Umbilical cord (tissue), 2 donors: ENCODE results near the gene SHFL. TPM values are rescaled to one million over a fixed set of nuclear protein-coding genes. Genes with fewer than 3 reads are reported as not detected.

Experiments used
- DNase-seq: peaks from one replicate; pipeline ENCODE4 v3.0.0-alpha.2; 2015; ENCODE audit warnings: low spot score
- total RNA-seq: library from RNA; depleted of rRNA; stranded (reverse); fragments of >200 nt; gene quantifications from one replicate; pipeline ENCODE4 v1.2.3, GENCODE V29; 2014; ENCODE audit warnings: low replicate concordance; ENCODE audit not compliant: insufficient read depth

The SHFL gene
- total RNA-seq, 1 donor from 2014 or later, result 16.9 TPM

GRCh38 chr19:10132905-10133304 is 46.8 kb downstream of the SHFL start:
- DNase-seq, result no peak

- DNase-seq, result no peak
Measured at GRCh38 chr19:10133596-10133995, 47.5 kb downstream of the SHFL start.

GRCh38 chr19:10134040-10134439 is 47.9 kb downstream of the SHFL start:
- DNase-seq, result no peak

GRCh38 chr19:10135551-10136334 is 49.6 kb downstream of the SHFL start:
- DNase-seq, result no peak

GRCh38 chr19:10136936-10137335 is 50.8 kb downstream of the SHFL start:
- no peak for DNase-seq

- no peak for DNase-seq
Measured at GRCh38 chr19:10137751-10138682, 51.9 kb downstream of the SHFL start.

- DNase-seq, result no peak
Measured at GRCh38 chr19:10138879-10139795, 53.0 kb downstream of the SHFL start.

- DNase-seq, result no peak
Measured at GRCh38 chr19:10139952-10140351, 53.8 kb downstream of the SHFL start.

- no peak for DNase-seq
Measured at GRCh38 chr19:10141479-10141878, 55.4 kb downstream of the SHFL start.

- no peak for DNase-seq
Measured at GRCh38 chr19:10141973-10142372, 55.9 kb downstream of the SHFL start.

Other genes with a start within 250 kb of the SHFL start
- gene OLFM2, start 149.8 kb upstream of the SHFL start, total RNA-seq, result not detected
- 30.3 TPM for gene COL5A3, start 75.8 kb upstream of the SHFL start, total RNA-seq
- gene RDH8, start 72.8 kb upstream of the SHFL start, total RNA-seq, result not detected
- 1.7 TPM for gene ANGPTL6, start 16.4 kb downstream of the SHFL start, total RNA-seq
- gene PPAN, start 20.0 kb downstream of the SHFL start, total RNA-seq, result 26.0 TPM
- gene P2RY11, start 25.4 kb downstream of the SHFL start, total RNA-seq, result 18.5 TPM
- 216 TPM for gene EIF3G, start 33.6 kb downstream of the SHFL start, total RNA-seq
- gene DNMT1, start 108.6 kb downstream of the SHFL start, total RNA-seq, result 11.3 TPM
- 19.0 TPM for gene S1PR2, start 145.0 kb downstream of the SHFL start, total RNA-seq
- 25.8 TPM for gene MRPL4, start 165.9 kb downstream of the SHFL start, total RNA-seq
- 14.2 TPM for gene ICAM1, start 184.8 kb downstream of the SHFL start, total RNA-seq
- 4.1 TPM for gene ICAM4, start 200.6 kb downstream of the SHFL start, total RNA-seq
- gene ICAM5, start 203.6 kb downstream of the SHFL start, total RNA-seq, result 3.4 TPM
- 1.7 TPM for gene ZGLP1, start 223.5 kb downstream of the SHFL start, total RNA-seq
- gene FDX2, start 229.7 kb downstream of the SHFL start, total RNA-seq, result 18.3 TPM
- gene RAVER1, start 247.2 kb downstream of the SHFL start, total RNA-seq, result 5.8 TPM